AG10803 (cell line): ENCODE measurements around the gene ELF5.

ENCODE experiments used
- DNase-seq: peaks from one replicate; pipeline ENCODE4 v3.0.0; 2010; ENCODE audit warnings: low read depth
- H3K4me3 ChIP-seq: 2 replicates; pipeline ENCODE4 v1.5.1; 2011; ENCODE audit warnings: mild to moderate bottlenecking, low read length, control low read depth
- TF ChIP-seq, protein P1 (sequence below): conservative IDR thresholded peaks from 2 replicates; pipeline ENCODE4 v1.5.1; 2011; ENCODE audit warnings: mild to moderate bottlenecking, low read length, control low read depth, inconsistent platforms

The ELF5 gene

DNA sequence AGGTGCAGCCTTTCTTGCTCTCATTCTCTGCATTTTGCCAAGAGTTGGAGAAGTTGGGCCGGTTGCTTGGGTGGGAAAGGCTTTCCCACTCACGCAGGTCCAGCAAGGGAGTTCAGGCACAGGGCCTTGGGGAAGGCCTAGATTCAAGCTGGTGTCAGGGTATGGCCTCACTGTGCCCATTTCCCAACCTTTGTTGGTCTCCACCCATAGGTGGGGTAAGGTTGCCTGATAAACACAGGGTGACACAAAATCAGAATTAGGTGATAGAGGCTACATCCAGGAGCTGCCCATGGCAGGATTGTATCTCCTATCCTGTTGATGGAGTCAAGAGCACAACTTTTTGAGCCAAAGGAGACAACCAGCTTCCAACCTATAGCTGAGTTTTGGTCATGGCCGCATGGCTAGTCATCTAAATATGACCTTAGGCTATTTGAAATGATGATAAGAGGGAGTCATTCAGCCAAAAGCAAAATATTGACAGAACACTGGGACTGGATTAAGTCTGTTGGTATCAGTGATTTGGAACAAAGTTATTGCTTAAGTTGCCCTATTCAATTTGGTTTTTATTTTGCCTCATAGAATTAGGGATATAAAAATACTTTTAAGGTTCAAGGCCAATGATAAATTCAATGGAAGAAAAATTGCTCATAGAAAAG, 54.0 kb downstream of the ELF5 start:
- DNase-seq: no peak
- H3K4me3 ChIP-seq: no peak overlapping the region
- TF ChIP-seq, protein P1, sequence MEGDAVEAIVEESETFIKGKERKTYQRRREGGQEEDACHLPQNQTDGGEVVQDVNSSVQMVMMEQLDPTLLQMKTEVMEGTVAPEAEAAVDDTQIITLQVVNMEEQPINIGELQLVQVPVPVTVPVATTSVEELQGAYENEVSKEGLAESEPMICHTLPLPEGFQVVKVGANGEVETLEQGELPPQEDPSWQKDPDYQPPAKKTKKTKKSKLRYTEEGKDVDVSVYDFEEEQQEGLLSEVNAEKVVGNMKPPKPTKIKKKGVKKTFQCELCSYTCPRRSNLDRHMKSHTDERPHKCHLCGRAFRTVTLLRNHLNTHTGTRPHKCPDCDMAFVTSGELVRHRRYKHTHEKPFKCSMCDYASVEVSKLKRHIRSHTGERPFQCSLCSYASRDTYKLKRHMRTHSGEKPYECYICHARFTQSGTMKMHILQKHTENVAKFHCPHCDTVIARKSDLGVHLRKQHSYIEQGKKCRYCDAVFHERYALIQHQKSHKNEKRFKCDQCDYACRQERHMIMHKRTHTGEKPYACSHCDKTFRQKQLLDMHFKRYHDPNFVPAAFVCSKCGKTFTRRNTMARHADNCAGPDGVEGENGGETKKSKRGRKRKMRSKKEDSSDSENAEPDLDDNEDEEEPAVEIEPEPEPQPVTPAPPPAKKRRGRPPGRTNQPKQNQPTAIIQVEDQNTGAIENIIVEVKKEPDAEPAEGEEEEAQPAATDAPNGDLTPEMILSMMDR: no peak

DNA sequence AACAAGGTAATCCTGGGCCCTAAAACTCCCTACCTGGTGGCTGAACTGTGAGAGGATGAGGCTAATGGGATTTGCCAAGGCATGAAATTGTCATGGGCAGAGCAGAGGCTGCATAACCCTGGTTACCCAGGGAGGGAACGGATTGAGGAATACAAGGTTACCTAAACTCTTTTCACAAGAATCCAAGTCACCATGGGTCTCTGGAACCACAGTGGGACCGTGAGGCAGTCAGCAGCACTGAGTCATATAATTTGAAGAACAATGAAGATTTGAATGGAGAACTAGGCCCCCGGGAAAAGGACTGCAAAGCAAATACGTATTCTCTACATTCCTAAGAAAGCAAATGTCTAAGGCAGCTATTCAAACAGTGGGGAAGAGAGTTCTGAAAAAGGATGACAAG, 55.1 kb downstream of the ELF5 start:
- no peak for DNase-seq
- TF ChIP-seq, protein P1: no peak
- H3K4me3 ChIP-seq: no peak overlapping the region

DNA sequence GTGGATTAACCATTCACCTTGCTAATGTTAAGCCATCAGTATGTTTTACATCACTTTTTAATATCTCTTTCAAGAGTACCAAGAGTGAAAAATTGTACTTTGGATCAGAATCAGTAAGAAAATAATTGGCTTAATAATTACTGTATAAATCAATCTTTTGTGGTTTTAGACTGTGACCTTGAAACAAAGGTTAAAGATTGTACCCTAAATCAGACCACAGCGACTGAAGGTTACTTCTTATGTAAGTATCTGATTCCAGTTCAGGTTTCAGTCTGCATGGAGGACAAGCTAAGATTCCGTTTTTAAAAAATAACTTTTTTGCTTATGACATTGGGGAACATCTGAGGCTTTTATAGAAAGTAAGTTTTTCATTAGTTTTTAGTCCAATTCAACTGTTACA, 56.0 kb downstream of the ELF5 start:
- DNase-seq: no peak
- TF ChIP-seq, protein P1: no peak
- H3K4me3 ChIP-seq: no peak overlapping the region

DNA sequence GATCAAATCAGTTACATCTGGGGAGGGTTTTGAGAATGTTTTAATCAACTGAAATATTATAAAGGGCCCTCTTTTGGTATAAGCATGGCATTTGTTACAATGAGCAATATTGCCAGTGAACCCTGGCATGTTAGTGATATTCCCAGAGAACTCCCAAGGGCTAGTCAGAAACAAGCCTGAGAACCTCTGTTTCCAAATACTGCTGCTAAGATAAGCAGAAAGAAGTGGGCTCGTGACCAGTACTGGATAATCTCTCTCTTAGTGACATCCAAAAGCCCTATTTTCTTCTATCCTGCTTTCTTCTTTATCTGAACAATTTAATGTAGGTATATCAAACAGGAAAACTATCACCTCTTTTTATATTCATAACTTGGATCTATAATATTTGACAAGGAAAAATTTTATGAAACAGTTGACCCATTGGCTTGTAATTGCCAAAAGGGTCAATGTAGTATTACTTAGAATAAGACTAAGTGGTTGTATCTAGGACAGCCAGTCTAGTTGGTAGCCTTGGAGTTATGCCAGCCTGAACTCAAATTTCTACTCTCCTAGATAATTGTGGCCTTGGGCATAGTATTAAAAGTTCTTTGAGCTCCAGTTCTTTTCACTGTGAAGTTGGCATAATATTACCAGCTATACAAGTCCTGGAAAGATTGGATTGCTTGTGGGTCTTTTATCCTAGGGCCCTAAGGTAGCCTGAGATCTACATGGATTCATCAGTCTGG, 59.1 kb downstream of the ELF5 start:
- no peak overlapping the region for H3K4me3 ChIP-seq
- DNase-seq: no peak
- TF ChIP-seq, protein P1: no peak

DNA sequence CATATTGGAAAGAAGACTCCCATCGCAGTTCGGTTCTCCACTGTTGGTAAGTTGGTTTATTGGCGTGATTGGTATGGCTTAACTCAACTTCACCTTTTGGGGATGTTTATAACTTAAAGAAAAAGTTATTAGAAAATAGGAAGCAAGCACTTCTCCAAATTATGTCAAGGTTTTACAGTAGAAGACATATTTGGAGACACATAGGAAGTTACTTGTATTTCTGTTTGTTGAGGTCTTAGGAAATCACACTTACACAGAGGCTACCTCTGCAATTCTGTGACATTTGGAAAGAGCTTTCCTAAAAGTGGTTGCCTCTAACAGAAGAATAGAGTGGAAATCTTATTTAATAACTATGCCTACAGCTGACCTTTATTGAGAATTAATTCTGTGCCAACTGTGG, 62.5 kb downstream of the ELF5 start:
- no peak overlapping the region for H3K4me3 ChIP-seq
- TF ChIP-seq, protein P1: no peak
- DNase-seq: no peak

DNA sequence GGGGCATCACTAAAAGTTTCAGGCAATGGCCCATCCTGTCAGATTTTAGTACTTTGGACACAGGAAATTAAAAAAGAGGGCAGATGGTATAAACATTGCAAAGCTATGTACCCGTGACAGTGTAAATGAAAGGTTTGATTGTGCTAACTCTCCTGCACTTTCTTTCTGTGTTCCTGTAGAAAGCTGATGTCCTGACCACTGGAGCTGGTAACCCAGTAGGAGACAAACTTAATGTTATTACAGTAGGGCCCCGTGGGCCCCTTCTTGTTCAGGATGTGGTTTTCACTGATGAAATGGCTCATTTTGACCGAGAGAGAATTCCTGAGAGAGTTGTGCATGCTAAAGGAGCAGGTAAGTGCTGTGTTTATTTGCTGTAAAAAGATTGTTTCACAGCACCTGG, 64.6 kb downstream of the ELF5 start:
- TF ChIP-seq, protein P1: no peak
- H3K4me3 ChIP-seq: no peak overlapping the region
- DNase-seq: no peak
